ENCODE results near the gene MBD3L4. TPM values are rescaled to one million over a fixed set of nuclear protein-coding genes. Genes with fewer than 3 reads are reported as not detected.
"Not testable (repeated sequence)": the region's sequence is repeated elsewhere in the genome, so short reads cannot be mapped to it uniquely, and the experiment has no call there.

The MBD3L4 gene
- total RNA-seq, 1 donor from 2014 or later = not detected

DNA sequence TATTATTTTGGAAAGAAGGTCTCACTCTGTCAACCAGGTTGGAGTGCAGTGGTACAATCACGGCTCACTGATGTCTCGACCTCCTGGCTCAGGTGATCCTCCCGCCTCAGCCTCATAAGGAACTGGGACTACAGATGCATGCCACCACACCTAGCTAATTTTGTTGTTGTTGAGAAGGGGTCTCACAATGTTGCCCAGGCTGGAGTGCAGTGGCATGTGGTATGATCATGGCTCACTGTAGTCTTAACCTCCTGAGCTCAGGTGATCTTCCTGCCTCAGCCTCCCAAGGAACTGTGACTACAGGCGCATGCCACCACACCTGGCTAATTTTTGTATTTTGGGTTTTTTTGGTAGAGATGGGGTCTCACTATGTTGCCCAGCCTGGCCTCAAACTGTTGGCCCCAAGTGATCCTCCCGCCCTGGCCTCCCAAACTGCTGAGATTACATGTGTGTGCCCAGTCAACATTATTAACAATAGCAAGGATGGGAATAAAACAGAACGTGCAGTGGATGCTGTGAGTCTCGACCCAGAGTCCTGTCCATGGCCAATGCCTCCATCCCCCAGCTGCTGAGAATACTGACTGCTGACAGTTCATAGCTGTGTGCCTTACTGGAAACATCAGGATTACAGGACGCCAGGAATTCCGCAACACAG is 23.9 kb upstream of the MBD3L4 start:
- Histone ChIP-seq H3K36me3 (ENCODE audit: control insufficient read depth, insufficient read depth, low read length) (no peaks in the 10 kb centered on the region), H3K27me3 (ENCODE audit: control insufficient read depth, insufficient read depth, low read length) (no peaks in the 10 kb centered on the region), H3K4me3 (ENCODE audit: low read depth, low read length) (no peak overlapping the region)
- no peak for DNase-seq (ENCODE audit: low read depth)
- TF ChIP-seq, protein P1, sequence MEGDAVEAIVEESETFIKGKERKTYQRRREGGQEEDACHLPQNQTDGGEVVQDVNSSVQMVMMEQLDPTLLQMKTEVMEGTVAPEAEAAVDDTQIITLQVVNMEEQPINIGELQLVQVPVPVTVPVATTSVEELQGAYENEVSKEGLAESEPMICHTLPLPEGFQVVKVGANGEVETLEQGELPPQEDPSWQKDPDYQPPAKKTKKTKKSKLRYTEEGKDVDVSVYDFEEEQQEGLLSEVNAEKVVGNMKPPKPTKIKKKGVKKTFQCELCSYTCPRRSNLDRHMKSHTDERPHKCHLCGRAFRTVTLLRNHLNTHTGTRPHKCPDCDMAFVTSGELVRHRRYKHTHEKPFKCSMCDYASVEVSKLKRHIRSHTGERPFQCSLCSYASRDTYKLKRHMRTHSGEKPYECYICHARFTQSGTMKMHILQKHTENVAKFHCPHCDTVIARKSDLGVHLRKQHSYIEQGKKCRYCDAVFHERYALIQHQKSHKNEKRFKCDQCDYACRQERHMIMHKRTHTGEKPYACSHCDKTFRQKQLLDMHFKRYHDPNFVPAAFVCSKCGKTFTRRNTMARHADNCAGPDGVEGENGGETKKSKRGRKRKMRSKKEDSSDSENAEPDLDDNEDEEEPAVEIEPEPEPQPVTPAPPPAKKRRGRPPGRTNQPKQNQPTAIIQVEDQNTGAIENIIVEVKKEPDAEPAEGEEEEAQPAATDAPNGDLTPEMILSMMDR (IDR thresholded peaks at IDR 0.05; ENCODE audit: insufficient read depth, low read length, poor library complexity, severe bottlenecking) = no peak

DNA sequence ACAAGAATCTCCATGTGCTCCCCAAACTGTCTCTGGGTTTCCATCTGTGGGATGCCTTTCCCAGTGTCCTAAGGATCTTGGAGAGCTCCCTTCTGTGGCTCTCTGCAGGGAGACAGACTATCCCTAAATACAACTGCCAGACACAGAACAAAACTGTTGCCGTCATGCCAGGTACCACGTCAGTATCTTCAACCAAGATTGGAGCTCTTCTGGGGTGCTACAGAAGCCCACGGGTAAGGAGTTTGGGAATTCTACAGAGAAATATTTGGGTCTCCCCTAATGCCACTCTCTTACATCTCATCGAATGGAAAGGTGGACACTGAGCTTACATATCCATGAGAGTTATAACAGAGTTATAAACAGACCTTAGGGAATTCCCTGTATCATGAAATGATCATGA is 23.4 kb upstream of the MBD3L4 start:
- Histone ChIP-seq H3K36me3 (ENCODE audit: control insufficient read depth, insufficient read depth, low read length) (no peaks in the 10 kb centered on the region), H3K27me3 (ENCODE audit: control insufficient read depth, insufficient read depth, low read length) (no peaks in the 10 kb centered on the region), H3K4me3 (ENCODE audit: low read depth, low read length) (no peak overlapping the region)
- TF ChIP-seq, protein P1 (IDR thresholded peaks at IDR 0.05; ENCODE audit: insufficient read depth, low read length, poor library complexity, severe bottlenecking) = no peak
- DNase-seq (ENCODE audit: low read depth) = no peak

DNA sequence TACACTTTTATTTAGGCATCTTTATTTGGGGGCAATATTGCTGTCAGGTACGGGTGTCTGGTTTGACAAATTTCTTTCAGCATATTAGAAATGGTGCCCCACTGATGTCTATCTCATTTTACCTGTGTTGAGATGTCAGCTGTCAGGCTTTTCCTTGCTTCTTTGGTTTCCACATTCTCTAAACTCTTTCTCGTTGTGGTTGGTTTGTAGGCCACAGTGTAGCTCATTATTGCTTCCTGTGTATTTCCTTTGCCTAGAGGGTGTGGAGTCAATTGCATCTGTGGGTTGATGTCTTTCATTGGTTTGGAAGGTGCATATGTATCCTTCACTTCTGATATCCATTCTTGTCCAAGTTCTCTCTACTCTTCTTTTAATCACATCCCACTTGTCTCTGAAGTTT is 20.0 kb upstream of the MBD3L4 start:
- not testable (repeated sequence) for H3K27me3 ChIP-seq (ENCODE audit: control insufficient read depth, insufficient read depth, low read length); H3K36me3 ChIP-seq (ENCODE audit: control insufficient read depth, insufficient read depth, low read length)

GRCh38 chr19:7058576-7058975 is 18.6 kb upstream of the MBD3L4 start, which contains the start of gene MBD3L3:
MBD3L3 (minus strand) TSS chr19:7058676; CDS start chr19:7058605, 71 bp downstream.
- not testable (repeated sequence) for H3K27me3 ChIP-seq (ENCODE audit: control insufficient read depth, insufficient read depth, low read length); H3K36me3 ChIP-seq (ENCODE audit: control insufficient read depth, insufficient read depth, low read length); DNase-seq (ENCODE audit: low read depth); H3K4me3 ChIP-seq (ENCODE audit: low read depth, low read length)

More for the DNA sequence above, 20.0 kb upstream of the MBD3L4 start:
- H3K4me3 ChIP-seq (ENCODE audit: low read depth, low read length); DNase-seq (ENCODE audit: low read depth): not testable (repeated sequence)

- DNase-seq (ENCODE audit: low read depth); H3K27me3 ChIP-seq (ENCODE audit: control insufficient read depth, insufficient read depth, low read length); H3K36me3 ChIP-seq (ENCODE audit: control insufficient read depth, insufficient read depth, low read length); H3K4me3 ChIP-seq (ENCODE audit: low read depth, low read length): not testable (repeated sequence)
Observed at GRCh38 chr19:7056371-7056770, 16.4 kb upstream of the MBD3L4 start.

GRCh38 chr19:7055679-7056078 is 15.7 kb upstream of the MBD3L4 start:
- not testable (repeated sequence) for H3K36me3 ChIP-seq (ENCODE audit: control insufficient read depth, insufficient read depth, low read length); H3K27me3 ChIP-seq (ENCODE audit: control insufficient read depth, insufficient read depth, low read length); DNase-seq (ENCODE audit: low read depth); H3K4me3 ChIP-seq (ENCODE audit: low read depth, low read length)

DNA sequence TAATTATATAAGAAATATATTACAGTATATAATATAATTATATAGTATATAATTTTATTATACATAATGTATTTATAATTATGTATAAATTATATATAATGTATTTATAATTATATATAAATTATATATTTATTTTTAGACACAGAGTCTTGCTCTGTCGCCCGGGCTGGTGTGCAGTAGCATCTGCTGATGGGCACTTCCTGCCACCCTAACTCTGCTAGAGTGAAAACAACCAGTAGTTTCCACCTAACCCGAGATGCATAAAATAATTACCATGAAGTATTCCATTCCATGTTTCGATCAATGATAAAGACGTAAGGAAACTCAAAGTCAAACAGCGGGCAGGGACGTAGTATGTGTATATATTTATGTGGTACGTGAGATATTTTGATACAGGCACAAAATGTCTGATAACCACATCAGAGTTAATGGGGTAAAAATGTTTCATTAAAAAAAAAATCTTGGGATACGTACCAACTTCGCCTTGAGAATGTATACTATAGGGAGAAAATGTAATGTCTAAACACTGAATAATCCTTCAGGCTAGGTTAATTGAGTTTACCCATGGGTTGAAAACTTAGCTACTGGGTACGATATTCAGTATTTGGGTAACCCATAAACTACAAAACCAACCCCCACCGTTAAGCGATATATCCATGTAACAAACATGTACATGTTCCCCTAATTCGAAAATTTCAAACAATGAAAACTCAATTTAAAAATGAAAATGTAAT is 14.8 kb upstream of the MBD3L4 start:
- DNase-seq (ENCODE audit: low read depth); H3K27me3 ChIP-seq (ENCODE audit: control insufficient read depth, insufficient read depth, low read length); H3K4me3 ChIP-seq (ENCODE audit: low read depth, low read length); H3K36me3 ChIP-seq (ENCODE audit: control insufficient read depth, insufficient read depth, low read length): not testable (repeated sequence)

GRCh38 chr19:7052896-7053295 is 12.9 kb upstream of the MBD3L4 start:
- not testable (repeated sequence) for H3K36me3 ChIP-seq (ENCODE audit: control insufficient read depth, insufficient read depth, low read length); H3K4me3 ChIP-seq (ENCODE audit: low read depth, low read length); DNase-seq (ENCODE audit: low read depth); H3K27me3 ChIP-seq (ENCODE audit: control insufficient read depth, insufficient read depth, low read length)

DNA sequence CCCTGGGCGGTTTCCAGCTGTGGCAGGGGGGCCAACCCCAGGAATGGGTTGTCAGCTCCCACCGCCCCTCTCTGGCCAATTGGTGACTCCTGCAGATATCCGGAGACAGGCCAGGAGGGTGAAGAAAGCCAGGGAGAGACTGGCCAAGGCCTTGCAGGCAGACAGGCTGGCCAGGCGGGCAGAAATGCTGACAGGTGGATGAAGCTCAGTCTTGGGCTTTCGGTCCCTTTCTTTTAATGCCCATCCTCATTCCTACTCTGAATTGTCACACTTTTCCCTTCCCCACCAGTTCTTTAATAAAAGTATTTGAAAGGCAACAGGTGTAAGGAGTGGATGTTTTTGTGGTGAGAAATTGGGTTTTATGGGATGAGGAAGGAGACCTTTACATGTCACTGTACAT is 11.4 kb upstream of the MBD3L4 start:
- not testable (repeated sequence) for DNase-seq (ENCODE audit: low read depth); H3K27me3 ChIP-seq (ENCODE audit: control insufficient read depth, insufficient read depth, low read length); H3K36me3 ChIP-seq (ENCODE audit: control insufficient read depth, insufficient read depth, low read length); H3K4me3 ChIP-seq (ENCODE audit: low read depth, low read length)

DNA sequence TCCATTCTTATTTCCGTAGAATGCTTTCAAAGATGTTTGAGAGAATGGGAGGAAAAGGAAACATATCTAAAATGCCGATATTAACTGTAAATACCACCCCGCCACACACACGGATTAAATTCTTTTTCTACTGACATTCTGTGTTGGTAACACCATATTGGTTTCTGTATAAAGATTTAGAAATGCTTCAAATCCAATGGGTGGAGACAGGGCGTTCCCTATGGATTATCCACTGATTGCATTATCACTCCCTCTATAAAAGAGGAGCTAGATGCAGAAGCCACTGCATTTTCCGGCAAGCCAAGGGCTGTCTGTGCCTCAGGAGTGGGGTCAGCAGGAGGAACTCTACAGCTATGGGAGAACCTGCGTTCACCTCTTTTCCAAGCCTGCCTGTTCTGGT is 9.0 kb upstream of the MBD3L4 start, which contains the start of gene MBD3L2:
Gene MBD3L2, plus strand, starts transcription at position 301 of the 400 bp plus-strand sequence. Its CDS starts 53 bp downstream, at position 354.
- not testable (repeated sequence) for H3K4me3 ChIP-seq (ENCODE audit: low read depth, low read length); H3K27me3 ChIP-seq (ENCODE audit: control insufficient read depth, insufficient read depth, low read length); H3K36me3 ChIP-seq (ENCODE audit: control insufficient read depth, insufficient read depth, low read length); DNase-seq (ENCODE audit: low read depth)

- not testable (repeated sequence) for H3K36me3 ChIP-seq (ENCODE audit: control insufficient read depth, insufficient read depth, low read length); H3K27me3 ChIP-seq (ENCODE audit: control insufficient read depth, insufficient read depth, low read length); H3K4me3 ChIP-seq (ENCODE audit: low read depth, low read length); DNase-seq (ENCODE audit: low read depth)
Observed at GRCh38 chr19:7041563-7041962, 1.6 kb upstream of the MBD3L4 start.

- H3K4me3 ChIP-seq (ENCODE audit: low read depth, low read length); H3K36me3 ChIP-seq (ENCODE audit: control insufficient read depth, insufficient read depth, low read length); H3K27me3 ChIP-seq (ENCODE audit: control insufficient read depth, insufficient read depth, low read length); DNase-seq (ENCODE audit: low read depth): not testable (repeated sequence)
Observed at GRCh38 chr19:7030278-7030677, 9.7 kb downstream of the MBD3L4 start, which contains the start of gene MBD3L5. MBD3L5 (plus strand) TSS chr19:7030578; CDS start chr19:7030612, 34 bp downstream.

DNA sequence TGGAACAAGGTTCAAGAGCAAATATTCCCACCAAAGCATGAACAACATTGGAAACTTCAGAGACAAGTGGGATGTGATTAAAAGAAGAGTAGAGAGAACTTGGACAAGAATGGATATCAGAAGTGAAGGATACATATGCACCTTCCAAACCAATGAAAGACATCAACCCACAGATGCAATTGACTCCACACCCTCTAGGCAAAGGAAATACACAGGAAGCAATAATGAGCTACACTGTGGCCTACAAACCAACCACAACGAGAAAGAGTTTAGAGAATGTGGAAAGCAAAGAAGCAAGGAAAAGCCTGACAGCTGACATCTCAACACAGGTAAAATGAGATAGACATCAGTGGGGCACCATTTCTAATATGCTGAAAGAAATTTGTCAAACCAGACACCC is 11.2 kb downstream of the MBD3L4 start:
- H3K27me3 ChIP-seq (ENCODE audit: control insufficient read depth, insufficient read depth, low read length); H3K36me3 ChIP-seq (ENCODE audit: control insufficient read depth, insufficient read depth, low read length); DNase-seq (ENCODE audit: low read depth); H3K4me3 ChIP-seq (ENCODE audit: low read depth, low read length): not testable (repeated sequence)
